Vagina (tissue), 2 donors: ENCODE results near the gene TLK2.
"Not testable (repeated sequence)": the region's sequence is repeated elsewhere in the genome, so short reads cannot be mapped to it uniquely, and the experiment has no call there.

ENCODE experiments used
- CTCF ChIP-seq, 3 experiments: fragments of 450-650 bp in 2 of 3; fragments of 200-600 bp in 1 of 3; sonication (generic) in 1 of 3; IDR thresholded peaks; one replicate each; pipeline ENCODE4 v1.5.1; 2017 to 2019; ENCODE audit warnings: antibody characterized with exemption in 3 of 3, mild to moderate bottlenecking in 2 of 3, moderate library complexity in 2 of 3
- POLR2A ChIP-seq, 2 donors: fragments of 450-650 bp; IDR thresholded peaks; one replicate each; pipeline ENCODE4 v1.6.1; 2017; ENCODE audit warnings: antibody characterized with exemption in 2 of 2, mild to moderate bottlenecking in 2 of 2, moderate library complexity in 2 of 2
- POLR2AphosphoS5 ChIP-seq, 2 donors: sonication (generic); formaldehyde crosslinking; IDR thresholded peaks; one replicate each; pipeline ENCODE4 v1.9.0; 2017; ENCODE audit warnings: antibody characterized with exemption in 2 of 2, mild to moderate bottlenecking in 2 of 2, low read depth in 1 of 2; ENCODE audit not compliant: insufficient read depth in 1 of 2

- TF ChIP-seq CTCF (IDR thresholded peaks at IDR 0.05); POLR2A (IDR thresholded peaks at IDR 0.05); POLR2AphosphoS5 (IDR thresholded peaks at IDR 0.05; ENCODE audit: insufficient read depth in 1 of 2, low read depth in 1 of 2): not testable (repeated sequence)
Observed at GRCh38 chr17:62477718-62478408, 762 bp upstream of the TLK2 start.
